ENCODE results near the gene OR52R1.

OR52R1 gene

DNA sequence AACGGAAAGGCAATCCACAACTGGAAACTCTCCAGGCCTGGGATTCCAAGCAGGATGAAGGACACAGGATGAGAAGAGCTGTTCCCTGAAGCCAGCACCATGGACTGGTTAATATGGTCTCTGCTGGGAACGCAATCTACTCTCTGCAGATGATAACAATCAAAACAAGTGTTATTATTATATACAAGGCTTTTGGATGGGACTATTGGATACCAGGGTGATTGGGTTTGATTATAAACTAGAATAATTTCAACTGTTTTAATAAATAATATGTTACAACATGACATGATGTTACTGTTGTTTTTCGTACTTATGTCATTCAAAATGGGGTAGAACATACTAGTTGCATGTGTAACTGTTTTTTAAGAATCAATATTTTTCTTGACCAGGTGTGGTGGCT is at the start of gene OR52R1:
Gene OR52R1 (minus strand): TSS at position 101 of the 400 bp plus-strand sequence. CDS start 0 bp downstream, at position 101.
- no peak within 1 kb of the TSS for H3K27ac ChIP-seq
- DNase-seq: no peak
- no peaks in the 10 kb centered on the region for H3K9me3 ChIP-seq (ENCODE audit: severe bottlenecking)
- no peak within 1 kb of the TSS for H3K4me3 ChIP-seq (ENCODE audit: low read depth, low read length)
- H3K36me3 ChIP-seq: no peaks in the 10 kb centered on the region
- TF ChIP-seq, protein P1, sequence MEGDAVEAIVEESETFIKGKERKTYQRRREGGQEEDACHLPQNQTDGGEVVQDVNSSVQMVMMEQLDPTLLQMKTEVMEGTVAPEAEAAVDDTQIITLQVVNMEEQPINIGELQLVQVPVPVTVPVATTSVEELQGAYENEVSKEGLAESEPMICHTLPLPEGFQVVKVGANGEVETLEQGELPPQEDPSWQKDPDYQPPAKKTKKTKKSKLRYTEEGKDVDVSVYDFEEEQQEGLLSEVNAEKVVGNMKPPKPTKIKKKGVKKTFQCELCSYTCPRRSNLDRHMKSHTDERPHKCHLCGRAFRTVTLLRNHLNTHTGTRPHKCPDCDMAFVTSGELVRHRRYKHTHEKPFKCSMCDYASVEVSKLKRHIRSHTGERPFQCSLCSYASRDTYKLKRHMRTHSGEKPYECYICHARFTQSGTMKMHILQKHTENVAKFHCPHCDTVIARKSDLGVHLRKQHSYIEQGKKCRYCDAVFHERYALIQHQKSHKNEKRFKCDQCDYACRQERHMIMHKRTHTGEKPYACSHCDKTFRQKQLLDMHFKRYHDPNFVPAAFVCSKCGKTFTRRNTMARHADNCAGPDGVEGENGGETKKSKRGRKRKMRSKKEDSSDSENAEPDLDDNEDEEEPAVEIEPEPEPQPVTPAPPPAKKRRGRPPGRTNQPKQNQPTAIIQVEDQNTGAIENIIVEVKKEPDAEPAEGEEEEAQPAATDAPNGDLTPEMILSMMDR (IDR thresholded peaks at IDR 0.05; ENCODE audit: low read depth, low read length): no peak
- H3K27me3 ChIP-seq (ENCODE audit: insufficient read depth, low read depth, severe bottlenecking): peaks cover 46% of the 10 kb centered on the region

DNA sequence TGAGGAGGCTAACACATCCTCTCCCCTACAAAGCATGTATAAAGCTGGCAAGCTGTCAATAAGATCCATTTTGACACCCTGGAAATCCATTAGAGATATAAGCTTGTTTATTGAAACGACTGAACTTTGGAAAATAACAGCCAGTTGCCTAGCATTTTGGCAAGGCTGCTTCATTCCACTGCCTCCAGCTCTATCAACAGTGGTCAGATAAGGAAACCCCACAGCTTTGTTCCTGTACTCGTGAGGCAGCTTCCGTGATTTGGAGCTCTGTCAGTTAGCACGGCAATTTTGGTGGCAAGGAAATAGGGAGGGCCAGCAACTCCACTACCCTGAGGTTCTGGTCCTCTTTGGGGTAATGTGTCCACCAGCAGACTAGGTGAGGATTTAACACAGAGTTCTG is 46.9 kb upstream of the OR52R1 start:
- Histone ChIP-seq H3K27me3 (ENCODE audit: insufficient read depth, low read depth, severe bottlenecking) (peaks cover 18% of the 10 kb centered on the region), H3K4me3 (ENCODE audit: low read depth, low read length) (no peak overlapping the region)
- DNase-seq: no peak

DNA sequence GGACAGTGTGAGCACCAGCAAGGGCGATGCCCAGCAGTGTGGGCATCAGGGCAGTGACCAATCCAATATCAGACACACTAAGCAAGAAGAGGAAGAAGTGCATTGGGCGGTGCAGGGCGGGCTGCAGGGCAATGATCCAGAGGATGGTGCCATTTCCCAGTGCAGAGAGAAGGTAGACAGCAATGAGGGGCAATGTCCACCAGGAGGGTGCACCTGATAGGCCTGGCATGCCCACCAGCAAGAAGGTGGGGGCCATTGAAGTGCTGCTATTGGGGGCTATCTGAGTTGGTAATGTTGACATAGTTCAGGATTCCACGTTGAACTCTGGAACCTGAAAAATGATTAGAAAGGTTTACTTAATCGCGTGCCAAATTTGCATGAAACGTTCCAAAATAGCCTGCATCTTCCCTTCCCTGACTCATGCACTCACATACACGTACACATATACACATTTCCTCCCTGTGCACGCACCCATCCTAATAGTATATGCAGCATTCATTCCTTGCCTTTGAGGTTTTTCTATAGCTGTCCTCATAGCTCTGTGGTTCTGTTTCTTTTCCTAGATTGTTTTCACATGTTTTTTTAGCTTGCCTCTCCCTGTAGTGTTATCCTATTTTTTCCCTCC is 44.8 kb upstream of the OR52R1 start, which contains the start of gene OR51S1:
Gene OR51S1 (minus strand): TSS at position 301 of the 625 bp plus-strand sequence. CDS start 0 bp downstream, at position 301.
- no peaks in the 10 kb centered on the region for H3K36me3 ChIP-seq
- H3K4me3 ChIP-seq (ENCODE audit: low read depth, low read length): no peak within 1 kb of the TSS

More for the DNA sequence above, 46.9 kb upstream of the OR52R1 start:
- TF ChIP-seq, protein P1 (IDR thresholded peaks at IDR 0.05; ENCODE audit: low read depth, low read length): no peak
- H3K36me3 ChIP-seq: no peaks in the 10 kb centered on the region
- H3K27ac ChIP-seq: no peak overlapping the region
- H3K9me3 ChIP-seq (ENCODE audit: severe bottlenecking): no peaks in the 10 kb centered on the region

DNA sequence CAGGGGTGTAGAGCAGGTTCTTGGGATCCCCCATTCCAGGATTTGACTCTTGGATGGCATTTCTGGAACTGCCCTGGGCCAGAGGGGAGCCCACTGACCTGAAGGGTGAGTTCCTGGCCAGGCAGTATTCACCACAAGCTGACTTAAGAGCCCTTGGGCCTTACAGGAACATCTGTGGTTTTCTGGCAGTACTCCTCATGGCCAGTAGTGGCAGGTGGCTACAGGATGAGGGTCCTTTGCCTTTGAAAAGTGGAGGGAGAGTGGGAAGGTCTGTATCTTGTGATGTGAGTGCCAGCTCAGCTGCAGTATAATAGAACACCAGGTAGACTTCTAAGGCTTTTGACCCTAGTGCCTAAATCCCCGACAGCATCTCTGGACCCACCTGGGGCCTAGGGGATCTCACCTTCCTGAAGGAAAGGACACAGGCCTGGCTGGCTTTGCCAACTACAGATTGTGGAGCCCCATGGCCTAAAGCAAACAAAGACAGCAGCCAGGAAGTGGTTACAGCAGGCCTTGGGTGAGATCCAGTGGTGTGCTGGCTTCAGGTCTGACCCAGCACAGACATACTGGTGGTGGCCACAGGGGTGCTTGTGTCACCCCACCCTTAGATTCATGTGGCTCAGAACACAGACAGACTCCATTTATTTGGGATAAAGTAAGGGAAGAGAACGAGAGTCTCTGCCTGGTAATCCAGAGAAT is 35.8 kb upstream of the OR52R1 start:
- Histone ChIP-seq H3K9me3 (ENCODE audit: severe bottlenecking) (no peaks in the 10 kb centered on the region), H3K27ac (no peak overlapping the region), H3K36me3 (no peaks in the 10 kb centered on the region), H3K4me3 (ENCODE audit: low read depth, low read length) (no peak overlapping the region), H3K27me3 (ENCODE audit: insufficient read depth, low read depth, severe bottlenecking) (peaks cover 38% of the 10 kb centered on the region)
- no peak for DNase-seq
- TF ChIP-seq, protein P1 (IDR thresholded peaks at IDR 0.05; ENCODE audit: low read depth, low read length): no peak

More for the DNA sequence above, 44.8 kb upstream of the OR52R1 start, which contains the start of gene OR51S1:
- no peak within 1 kb of the TSS for H3K27ac ChIP-seq
- H3K9me3 ChIP-seq (ENCODE audit: severe bottlenecking): no peaks in the 10 kb centered on the region
- no peak for DNase-seq
- TF ChIP-seq, protein P1 (IDR thresholded peaks at IDR 0.05; ENCODE audit: low read depth, low read length): no peak
- H3K27me3 ChIP-seq (ENCODE audit: insufficient read depth, low read depth, severe bottlenecking): peaks cover 26% of the 10 kb centered on the region

DNA sequence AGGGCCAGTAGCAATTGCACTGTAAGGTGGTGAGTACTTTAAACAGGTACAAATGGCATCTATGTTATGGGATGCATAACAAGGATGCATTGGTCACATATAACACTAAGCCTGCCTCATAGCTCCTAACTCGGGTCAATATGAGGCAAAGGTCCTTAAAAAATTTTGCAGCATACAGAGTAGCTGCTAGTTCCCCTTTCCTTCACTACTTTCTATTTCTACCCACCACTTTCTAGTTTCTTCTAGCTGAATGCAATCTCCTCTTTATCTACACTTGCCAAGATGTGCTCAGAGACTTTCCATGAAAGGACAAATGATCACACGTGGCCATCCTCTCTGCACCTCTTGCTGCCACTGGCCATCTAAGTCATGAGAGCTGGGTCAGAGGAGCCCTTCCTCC is 26.7 kb upstream of the OR52R1 start:
- no peak for DNase-seq
- no peak overlapping the region for H3K4me3 ChIP-seq (ENCODE audit: low read depth, low read length)

More for the DNA sequence above, 26.7 kb upstream of the OR52R1 start:
- no peak overlapping the region for H3K27ac ChIP-seq
- H3K9me3 ChIP-seq (ENCODE audit: severe bottlenecking): no peaks in the 10 kb centered on the region
- TF ChIP-seq, protein P1 (IDR thresholded peaks at IDR 0.05; ENCODE audit: low read depth, low read length): no peak
- peaks cover 53% of the 10 kb centered on the region for H3K27me3 ChIP-seq (ENCODE audit: insufficient read depth, low read depth, severe bottlenecking)
- H3K36me3 ChIP-seq: no peaks in the 10 kb centered on the region
